ENCODE measurements around the gene ATP6V1C2.

DNA sequence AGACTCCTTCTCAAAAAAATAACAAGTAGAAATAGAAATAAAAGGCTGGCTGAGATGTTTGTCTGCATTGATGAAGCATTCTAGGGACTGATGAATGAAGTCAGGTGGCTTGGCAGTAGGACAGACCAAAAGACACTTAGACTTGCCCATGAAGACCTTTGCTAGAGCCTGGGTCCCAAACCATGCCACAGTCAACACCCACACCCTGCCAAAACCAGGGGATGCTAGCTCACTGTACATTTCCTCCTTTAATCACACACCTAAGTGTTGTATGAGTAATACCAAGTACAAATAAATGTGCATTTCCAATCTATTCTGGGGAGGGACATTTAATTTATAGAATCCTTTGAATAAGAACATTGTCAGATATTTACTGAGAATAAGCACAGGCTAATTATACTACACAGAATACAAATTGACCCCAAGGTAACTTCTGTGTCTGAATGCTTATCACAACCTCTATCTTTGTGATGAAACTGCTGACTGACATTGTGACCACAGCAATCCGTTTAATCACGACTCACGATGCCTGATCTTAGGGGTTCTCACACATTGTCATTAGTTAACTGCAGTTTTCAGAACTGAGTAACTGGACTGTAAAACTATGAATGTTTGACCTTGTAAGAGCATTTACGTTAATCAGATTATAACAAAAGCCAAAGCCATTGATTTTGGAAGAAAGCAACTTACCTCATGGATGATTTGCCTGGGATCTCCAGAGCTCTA lies 21.2 kb upstream of the ATP6V1C2 start:
- TF ChIP-seq, protein P1, sequence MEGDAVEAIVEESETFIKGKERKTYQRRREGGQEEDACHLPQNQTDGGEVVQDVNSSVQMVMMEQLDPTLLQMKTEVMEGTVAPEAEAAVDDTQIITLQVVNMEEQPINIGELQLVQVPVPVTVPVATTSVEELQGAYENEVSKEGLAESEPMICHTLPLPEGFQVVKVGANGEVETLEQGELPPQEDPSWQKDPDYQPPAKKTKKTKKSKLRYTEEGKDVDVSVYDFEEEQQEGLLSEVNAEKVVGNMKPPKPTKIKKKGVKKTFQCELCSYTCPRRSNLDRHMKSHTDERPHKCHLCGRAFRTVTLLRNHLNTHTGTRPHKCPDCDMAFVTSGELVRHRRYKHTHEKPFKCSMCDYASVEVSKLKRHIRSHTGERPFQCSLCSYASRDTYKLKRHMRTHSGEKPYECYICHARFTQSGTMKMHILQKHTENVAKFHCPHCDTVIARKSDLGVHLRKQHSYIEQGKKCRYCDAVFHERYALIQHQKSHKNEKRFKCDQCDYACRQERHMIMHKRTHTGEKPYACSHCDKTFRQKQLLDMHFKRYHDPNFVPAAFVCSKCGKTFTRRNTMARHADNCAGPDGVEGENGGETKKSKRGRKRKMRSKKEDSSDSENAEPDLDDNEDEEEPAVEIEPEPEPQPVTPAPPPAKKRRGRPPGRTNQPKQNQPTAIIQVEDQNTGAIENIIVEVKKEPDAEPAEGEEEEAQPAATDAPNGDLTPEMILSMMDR (IDR thresholded peaks at IDR 0.05): no peak
- TF ChIP-seq POLR2A (IDR thresholded peaks at IDR 0.05): no peak
